Activated CD4-positive, alpha-beta memory T cell treated with anti-CD3 and anti-CD28 coated beads for 36 hours (primary cell): ENCODE measurements around the gene C10orf120. TPM values are rescaled to one million over a fixed set of nuclear protein-coding genes. Genes with fewer than 3 reads are reported as not detected.

Source experiments
- CTCF ChIA-PET: fragments of 350-600 bp; sonication (Branson Sonifier 250); formaldehyde crosslinking; loops from one replicate; lab custom pipeline; 2021; ENCODE audit warnings: antibody characterized with exemption, inconsistent platforms; lab: Charles Lee
- POLR2A ChIA-PET: fragments of 350-600 bp; sonication (Branson Sonifier 250); formaldehyde crosslinking; loops from one replicate; lab custom pipeline; 2021; ENCODE audit warnings: antibody characterized with exemption; lab: Charles Lee
- DNase-seq: peaks from one replicate; pipeline ENCODE4 v3.0.0-alpha.2; 2020
- H3K27ac Mint-ChIP-seq: one replicate; pipeline ENCODE4 v1.8.0; 2021; ENCODE audit warnings: mixed read lengths
- H3K27me3 Mint-ChIP-seq: one replicate; pipeline ENCODE4 v1.8.0; 2021; ENCODE audit warnings: mixed read lengths
- H3K36me3 Mint-ChIP-seq: one replicate; pipeline ENCODE4 v1.8.0; 2021; ENCODE audit warnings: mixed read lengths
- H3K4me1 Mint-ChIP-seq: one replicate; pipeline ENCODE4 v1.8.0; 2021; ENCODE audit warnings: low read depth, mixed read lengths
- H3K4me3 Mint-ChIP-seq: one replicate; pipeline ENCODE4 v1.8.0; 2021; ENCODE audit warnings: mild to moderate bottlenecking, mixed read lengths
- H3K9me3 Mint-ChIP-seq: one replicate; pipeline ENCODE4 v1.8.0; 2021; ENCODE audit warnings: mixed read lengths
- intact Hi-C: fragments of 100-400 bp; cut with micrococcal nuclease; formaldehyde crosslinking; loops from one replicate; pipeline ENCODE4 v1.15.1; 2023
- total RNA-seq, 2 experiments: library from RNA; stranded (reverse); gene quantifications; one replicate each; pipeline ENCODE4 v1.2.3, GENCODE V29; 2021

C10orf120 gene
- total RNA-seq, 2 experiments from 2014 or later, result not detected

- no peaks in the 10 kb centered on the region for H3K36me3 Mint-ChIP-seq
- CTCF ChIA-PET, result interaction anchor here (1.5 kb wide), 1 partner anchor 48 kb away, joined by 3 read pairs; no protein-coding TSS in a partner anchor
These were observed 3.0 kb downstream of the C10orf120 start for GRCh38 chr10:122696687-122697086.

GRCh38 chr10:122692744-122693143 lies 6.9 kb downstream of the C10orf120 start:
- H3K36me3 Mint-ChIP-seq, result no peaks in the 10 kb centered on the region
- H3K4me3 Mint-ChIP-seq, result no peak overlapping the region
- no peaks in the 10 kb centered on the region for H3K4me1 Mint-ChIP-seq
- DNase-seq, result no peak
- intact Hi-C loops, result no loop called here
- POLR2A ChIA-PET, result no interaction called here
- CTCF ChIA-PET, result no interaction called here
- H3K27ac Mint-ChIP-seq, result no peak overlapping the region
- H3K9me3 Mint-ChIP-seq, result no peaks in the 10 kb centered on the region
- peaks cover 19% of the 10 kb centered on the region for H3K27me3 Mint-ChIP-seq

More at GRCh38 chr10:122696687-122697086, 3.0 kb downstream of the C10orf120 start:
- H3K9me3 Mint-ChIP-seq, result no peaks in the 10 kb centered on the region
- H3K27ac Mint-ChIP-seq, result no peak overlapping the region
- POLR2A ChIA-PET, result no interaction called here
- no peak overlapping the region for H3K4me3 Mint-ChIP-seq
- no peak for DNase-seq
- intact Hi-C loops, result no loop called here
- H3K27me3 Mint-ChIP-seq, result peaks cover 17% of the 10 kb centered on the region
- H3K4me1 Mint-ChIP-seq, result no peaks in the 10 kb centered on the region

GRCh38 chr10:122689146-122689820 lies 10.4 kb downstream of the C10orf120 start:
- Mint-ChIP-seq H3K4me3 (no peak overlapping the region), H3K9me3 (no peaks in the 10 kb centered on the region), H3K4me1 (no peaks in the 10 kb centered on the region), H3K27me3 (peaks cover 23% of the 10 kb centered on the region), H3K36me3 (no peaks in the 10 kb centered on the region), H3K27ac (no peak overlapping the region)
- POLR2A ChIA-PET, result no interaction called here
- DNase-seq, result no peak
- intact Hi-C loops, result no loop called here
- CTCF ChIA-PET, result interaction anchor here (1.6 kb wide), 1 partner anchor 14 kb away, joined by 5 read pairs; no protein-coding TSS in a partner anchor

GRCh38 chr10:122688293-122688989 lies 11.2 kb downstream of the C10orf120 start:
- Mint-ChIP-seq H3K4me3 (no peak overlapping the region), H3K9me3 (no peaks in the 10 kb centered on the region), H3K36me3 (no peaks in the 10 kb centered on the region), H3K4me1 (no peaks in the 10 kb centered on the region), H3K27me3 (peaks cover 24% of the 10 kb centered on the region), H3K27ac (no peak overlapping the region)
- intact Hi-C loops, result no loop called here
- POLR2A ChIA-PET, result no interaction called here
- CTCF ChIA-PET, result no interaction called here
- DNase-seq, result no peak

- ChIA-PET POLR2A (no interaction called here), CTCF (no interaction called here)
- intact Hi-C loops, result no loop called here
- Mint-ChIP-seq H3K4me1 (no peaks in the 10 kb centered on the region), H3K4me3 (no peak overlapping the region), H3K27ac (no peak overlapping the region), H3K36me3 (no peaks in the 10 kb centered on the region), H3K27me3 (peaks cover 22% of the 10 kb centered on the region), H3K9me3 (no peaks in the 10 kb centered on the region)
- DNase-seq, result no peak
These were observed 17.1 kb downstream of the C10orf120 start for GRCh38 chr10:122682522-122682921.

- Mint-ChIP-seq H3K27me3 (peaks cover 23% of the 10 kb centered on the region), H3K36me3 (no peaks in the 10 kb centered on the region), H3K9me3 (no peaks in the 10 kb centered on the region), H3K27ac (no peak overlapping the region), H3K4me1 (no peaks in the 10 kb centered on the region), H3K4me3 (no peak overlapping the region)
- intact Hi-C loops, result no loop called here
- CTCF ChIA-PET, result no interaction called here
- DNase-seq, result no peak
- POLR2A ChIA-PET, result no interaction called here
These were observed 21.4 kb downstream of the C10orf120 start for GRCh38 chr10:122678266-122678665.

- no peak overlapping the region for H3K4me3 Mint-ChIP-seq
- H3K4me1 Mint-ChIP-seq, result no peaks in the 10 kb centered on the region
- H3K27ac Mint-ChIP-seq, result no peak overlapping the region
- H3K27me3 Mint-ChIP-seq, result peaks cover 23% of the 10 kb centered on the region
- DNase-seq, result no peak
- intact Hi-C loops, result no loop called here
- H3K36me3 Mint-ChIP-seq, result no peaks in the 10 kb centered on the region
- ChIA-PET POLR2A (no interaction called here), CTCF (interaction anchor here (1.7 kb wide), 1 partner anchor 26 kb away, joined by 6 read pairs; no protein-coding TSS in a partner anchor)
- H3K9me3 Mint-ChIP-seq, result no peaks in the 10 kb centered on the region
These were observed 24.4 kb downstream of the C10orf120 start for GRCh38 chr10:122675278-122675677.

GRCh38 chr10:122674781-122675180 lies 24.9 kb downstream of the C10orf120 start:
- Mint-ChIP-seq H3K4me3 (no peak overlapping the region), H3K36me3 (no peaks in the 10 kb centered on the region), H3K4me1 (no peaks in the 10 kb centered on the region), H3K27me3 (peaks cover 23% of the 10 kb centered on the region), H3K27ac (no peak overlapping the region), H3K9me3 (no peaks in the 10 kb centered on the region)
- ChIA-PET CTCF (interaction anchor here (1.7 kb wide), 1 partner anchor 26 kb away, joined by 6 read pairs; no protein-coding TSS in a partner anchor), POLR2A (no interaction called here)
- no peak for DNase-seq
- intact Hi-C loops, result no loop called here

- ChIA-PET CTCF (interaction anchor here (1.7 kb wide), 1 partner anchor 25 kb away, joined by 6 read pairs; no protein-coding TSS in a partner anchor), POLR2A (no interaction called here)
- DNase-seq, result no peak
- intact Hi-C loops, result no loop called here
- Mint-ChIP-seq H3K27me3 (peaks cover 21% of the 10 kb centered on the region), H3K36me3 (no peaks in the 10 kb centered on the region), H3K4me1 (no peaks in the 10 kb centered on the region), H3K27ac (no peak overlapping the region), H3K4me3 (no peak overlapping the region), H3K9me3 (no peaks in the 10 kb centered on the region)
These were observed 25.9 kb downstream of the C10orf120 start for GRCh38 chr10:122673731-122674130.

GRCh38 chr10:122673269-122673668 lies 26.4 kb downstream of the C10orf120 start:
- no peak overlapping the region for H3K4me3 Mint-ChIP-seq
- POLR2A ChIA-PET, result interaction anchor here (0.7 kb wide), 1 partner anchor 16 kb away, joined by 3 read pairs; no protein-coding TSS in a partner anchor
- intact Hi-C loops, result no loop called here
- no peak overlapping the region for H3K27ac Mint-ChIP-seq
- H3K27me3 Mint-ChIP-seq, result peaks cover 21% of the 10 kb centered on the region
- CTCF ChIA-PET, result no interaction called here
- H3K9me3 Mint-ChIP-seq, result no peaks in the 10 kb centered on the region
- H3K36me3 Mint-ChIP-seq, result no peaks in the 10 kb centered on the region
- H3K4me1 Mint-ChIP-seq, result no peaks in the 10 kb centered on the region
- DNase-seq, result no peak

- CTCF ChIA-PET, result no interaction called here
- Mint-ChIP-seq H3K4me1 (no peaks in the 10 kb centered on the region), H3K27me3 (peaks cover 21% of the 10 kb centered on the region), H3K4me3 (no peak overlapping the region), H3K9me3 (no peaks in the 10 kb centered on the region), H3K36me3 (no peaks in the 10 kb centered on the region), H3K27ac (no peak overlapping the region)
- POLR2A ChIA-PET, result interaction anchor here (0.7 kb wide), 1 partner anchor 16 kb away, joined by 3 read pairs; no protein-coding TSS in a partner anchor
- intact Hi-C loops, result no loop called here
- DNase-seq, result no peak
These were observed 27.0 kb downstream of the C10orf120 start for GRCh38 chr10:122672655-122673054.

GRCh38 chr10:122671355-122671754 lies 28.3 kb downstream of the C10orf120 start:
- no peak overlapping the region for H3K27ac Mint-ChIP-seq
- ChIA-PET POLR2A (no interaction called here), CTCF (no interaction called here)
- H3K36me3 Mint-ChIP-seq, result no peaks in the 10 kb centered on the region
- no peaks in the 10 kb centered on the region for H3K4me1 Mint-ChIP-seq
- no peak overlapping the region for H3K4me3 Mint-ChIP-seq
- intact Hi-C loops, result no loop called here
- peaks cover 19% of the 10 kb centered on the region for H3K27me3 Mint-ChIP-seq
- H3K9me3 Mint-ChIP-seq, result no peaks in the 10 kb centered on the region
- no peak for DNase-seq
